NCI-H510A (cell line): Measurements from ENCODE around the gene HSPBP1.
A peak's percentile ranks its signal among the peaks of the same experiment; 100 is the strongest.
"Not testable (repeated sequence)": the region's sequence is repeated elsewhere in the genome, so short reads cannot be mapped to it uniquely, and the experiment has no call there.

ENCODE experiments used
- DNase-seq: peaks from one replicate; lab custom pipeline; 2025; lab: John Stamatoyannopoulos, UW

Gene HSPBP1

GRCh38 chr19:55232986-55233385 lies 46.9 kb downstream of the HSPBP1 start:
- DNase-seq = no peak

- DNase-seq = no peak
These were observed 47.7 kb downstream of the HSPBP1 start for GRCh38 chr19:55232286-55232602.

GRCh38 chr19:55231391-55232285 lies 48.3 kb downstream of the HSPBP1 start:
- no peak for DNase-seq

GRCh38 chr19:55230780-55231179 lies 49.1 kb downstream of the HSPBP1 start:
- no peak for DNase-seq

GRCh38 chr19:55230329-55230728 lies 49.6 kb downstream of the HSPBP1 start:
- no peak for DNase-seq

- no peak for DNase-seq
These were observed 50.1 kb downstream of the HSPBP1 start for GRCh38 chr19:55229789-55230182.

- DNase-seq = no peak
These were observed 50.6 kb downstream of the HSPBP1 start for GRCh38 chr19:55229145-55229788.

- no peak for DNase-seq
These were observed 51.4 kb downstream of the HSPBP1 start, which contains the start of gene TMEM86B for GRCh38 chr19:55228403-55229031. Gene TMEM86B, minus strand, starts transcription at chr19:55228763. Its CDS starts 22 bp downstream, at chr19:55228741.

GRCh38 chr19:55228015-55228391 lies 51.9 kb downstream of the HSPBP1 start:
- DNase-seq = no peak

GRCh38 chr19:55227241-55228014 lies 52.5 kb downstream of the HSPBP1 start:
- no peak for DNase-seq

GRCh38 chr19:55226788-55227187 lies 53.1 kb downstream of the HSPBP1 start:
- no peak for DNase-seq

GRCh38 chr19:55226273-55226672 lies 53.6 kb downstream of the HSPBP1 start:
- no peak for DNase-seq

- DNase-seq = no peak
These were observed 54.4 kb downstream of the HSPBP1 start for GRCh38 chr19:55225415-55225958.

- DNase-seq = not testable (repeated sequence)
These were observed 55.1 kb downstream of the HSPBP1 start for GRCh38 chr19:55224679-55225414.

- no peak for DNase-seq
These were observed 55.8 kb downstream of the HSPBP1 start for GRCh38 chr19:55224038-55224665.

- DNase-seq = no peak
These were observed 56.4 kb downstream of the HSPBP1 start for GRCh38 chr19:55223291-55224037.

GRCh38 chr19:55220525-55220924 lies 59.4 kb downstream of the HSPBP1 start:
- DNase-seq = no peak

GRCh38 chr19:55216461-55217198 lies 63.3 kb downstream of the HSPBP1 start:
- DNase-seq = peak; percentile 94

GRCh38 chr19:55213547-55213946 lies 66.4 kb downstream of the HSPBP1 start:
- no peak for DNase-seq
